HG03342 (cell line): ENCODE measurements around the gene ZBTB16.
"Not testable (repeated sequence)": the region's sequence is repeated elsewhere in the genome, so short reads cannot be mapped to it uniquely, and the experiment has no call there.

Source experiments
- ATAC-seq: cut with Tn5 transposase; IDR thresholded peaks from one replicate; pipeline ENCODE4 v1.9.1; 2021; ENCODE audit warnings: mild to moderate bottlenecking, moderate library complexity; ENCODE audit not compliant: unreplicated experiment

ZBTB16 gene

GRCh38 chr11:114042234-114042633, 17.3 kb upstream of the ZBTB16 start:
- ATAC-seq: no peak

GRCh38 chr11:114044042-114044871, 15.3 kb upstream of the ZBTB16 start:
- no peak for ATAC-seq

GRCh38 chr11:114047327-114047726, 12.2 kb upstream of the ZBTB16 start:
- ATAC-seq: no peak

GRCh38 chr11:114049050-114049449, 10.5 kb upstream of the ZBTB16 start:
- ATAC-seq: no peak

- not testable (repeated sequence) for ATAC-seq
Measured at GRCh38 chr11:114049766-114050165, 9.7 kb upstream of the ZBTB16 start.

GRCh38 chr11:114050258-114050927, 9.1 kb upstream of the ZBTB16 start:
- ATAC-seq: no peak

GRCh38 chr11:114051558-114051957, 8.0 kb upstream of the ZBTB16 start:
- no peak for ATAC-seq

- no peak for ATAC-seq
Measured at GRCh38 chr11:114052160-114052559, 7.4 kb upstream of the ZBTB16 start.

- ATAC-seq: no peak
Measured at GRCh38 chr11:114053406-114053805, 6.1 kb upstream of the ZBTB16 start.

- no peak for ATAC-seq
Measured at GRCh38 chr11:114054806-114055205, 4.7 kb upstream of the ZBTB16 start.

GRCh38 chr11:114056409-114056808, 3.1 kb upstream of the ZBTB16 start:
- ATAC-seq: no peak

GRCh38 chr11:114057147-114057546, 2.4 kb upstream of the ZBTB16 start:
- no peak for ATAC-seq

- no peak for ATAC-seq
Measured at GRCh38 chr11:114057605-114058004, 1.9 kb upstream of the ZBTB16 start.

- no peak for ATAC-seq
Measured at GRCh38 chr11:114058026-114058706, 1.3 kb upstream of the ZBTB16 start.

GRCh38 chr11:114058871-114059277, 637 bp upstream of the ZBTB16 start:
- no peak for ATAC-seq

- ATAC-seq: no peak
Measured at GRCh38 chr11:114059984-114060391, 477 bp downstream of the ZBTB16 start.

- ATAC-seq: no peak
Measured at GRCh38 chr11:114060392-114061047, 1.0 kb downstream of the ZBTB16 start.

GRCh38 chr11:114061048-114061680, 1.7 kb downstream of the ZBTB16 start:
- no peak for ATAC-seq

- no peak for ATAC-seq
Measured at GRCh38 chr11:114061681-114062049, 2.2 kb downstream of the ZBTB16 start.

- ATAC-seq: no peak
Measured at GRCh38 chr11:114062272-114062671, 2.8 kb downstream of the ZBTB16 start.
